ENCODE measurements around the gene EXT2.

The EXT2 gene

GRCh38 chr11:44189986-44190882 lies 94.8 kb downstream of the EXT2 start:
- peak overlapping the region; percentile 11; the same call in 1 of the 2 replicates for H3K27ac ChIP-seq
- TF ChIP-seq ZFX (IDR thresholded peaks at IDR 0.05) (no peak), CTCF (conservative IDR thresholded peaks at IDR 0.05) (no peak)

GRCh38 chr11:44190883-44191230 lies 95.4 kb downstream of the EXT2 start:
- peak overlapping the region; percentile 11; the same call in 1 of the 2 replicates for H3K27ac ChIP-seq
- no peak for TF ChIP-seq ZFX (IDR thresholded peaks at IDR 0.05)
- TF ChIP-seq CTCF (conservative IDR thresholded peaks at IDR 0.05), result no peak

GRCh38 chr11:44191322-44192016 lies 96.0 kb downstream of the EXT2 start:
- H3K27ac ChIP-seq, result no peak overlapping the region; the same call in 1 of the 2 replicates
- TF ChIP-seq CTCF (conservative IDR thresholded peaks at IDR 0.05), result peak; percentile 23
- no peak for TF ChIP-seq ZFX (IDR thresholded peaks at IDR 0.05)

GRCh38 chr11:44192017-44192385 lies 96.5 kb downstream of the EXT2 start:
- H3K27ac ChIP-seq, result no peak overlapping the region
- TF ChIP-seq ZFX (IDR thresholded peaks at IDR 0.05), result no peak
- no peak for TF ChIP-seq CTCF (conservative IDR thresholded peaks at IDR 0.05)

GRCh38 chr11:44192462-44193100 lies 97.1 kb downstream of the EXT2 start:
- no peak overlapping the region for H3K27ac ChIP-seq
- TF ChIP-seq CTCF (conservative IDR thresholded peaks at IDR 0.05) (no peak), ZFX (IDR thresholded peaks at IDR 0.05) (no peak)

- TF ChIP-seq CTCF (conservative IDR thresholded peaks at IDR 0.05), result no peak
- no peak for TF ChIP-seq ZFX (IDR thresholded peaks at IDR 0.05)
These were observed 98.4 kb downstream of the EXT2 start for GRCh38 chr11:44193856-44194255.

More at GRCh38 chr11:44193856-44194255, 98.4 kb downstream of the EXT2 start:
- no peak overlapping the region for H3K27ac ChIP-seq

Data from C4-2B (cell line).